Glutamatergic neuron (in vitro differentiated cells): Measurements from ENCODE around the gene ADRA2B. TPM values are rescaled to one million over a fixed set of nuclear protein-coding genes. Genes with fewer than 3 reads are reported as not detected.
"Not testable (repeated sequence)": the region's sequence is repeated elsewhere in the genome, so short reads cannot be mapped to it uniquely, and the experiment has no call there.

ENCODE experiments used
- DNase-seq: peaks from one replicate; pipeline ENCODE4 v3.0.0; 2022
- H3K27ac Mint-ChIP-seq: one replicate; pipeline ENCODE4 v1.8.0; 2020; ENCODE audit warnings: mild to moderate bottlenecking, mixed read lengths, inconsistent platforms; ENCODE audit not compliant: unreplicated experiment
- H3K27me3 Mint-ChIP-seq: one replicate; pipeline ENCODE4 v1.8.0; 2020; ENCODE audit warnings: mild to moderate bottlenecking, moderate library complexity, mixed read lengths, inconsistent platforms; ENCODE audit not compliant: unreplicated experiment
- H3K36me3 Mint-ChIP-seq: one replicate; pipeline ENCODE4 v1.8.0; 2020; ENCODE audit warnings: mild to moderate bottlenecking, mixed read lengths, inconsistent platforms; ENCODE audit not compliant: unreplicated experiment
- H3K4me1 Mint-ChIP-seq: one replicate; pipeline ENCODE4 v1.8.0; 2020; ENCODE audit warnings: mild to moderate bottlenecking, low read depth, mixed read lengths, inconsistent platforms; ENCODE audit not compliant: unreplicated experiment
- H3K4me3 Mint-ChIP-seq: one replicate; pipeline ENCODE4 v1.8.0; 2020; ENCODE audit warnings: mild to moderate bottlenecking, mixed read lengths, inconsistent platforms; ENCODE audit not compliant: unreplicated experiment
- H3K9me3 Mint-ChIP-seq: one replicate; pipeline ENCODE4 v1.8.0; 2020; ENCODE audit warnings: mild to moderate bottlenecking, moderate library complexity, mixed read lengths, inconsistent platforms; ENCODE audit not compliant: unreplicated experiment
- total RNA-seq: library from RNA; stranded (reverse); fragmentation: NEBNext Ultra II Directional; extraction: Animal tissue kit (Norgen Biotek cat#: 25700); gene quantifications from one replicate; pipeline ENCODE4 v1.2.1, GENCODE V29; 2021; ENCODE audit not compliant: unreplicated experiment
- TF ChIP-seq, protein P1 (sequence below): fragments of 200-600 bp; sonication (generic); IDR thresholded peaks from one replicate; pipeline ENCODE4 v1.5.0; 2021; ENCODE audit not compliant: partially characterized antibody, unreplicated experiment

Gene ADRA2B
- total RNA-seq, 1 donor from 2014 or later: 0.91 TPM

- peaks cover 15% of the 10 kb centered on the region for H3K4me1 Mint-ChIP-seq
- DNase-seq: no peak
- TF ChIP-seq, protein P1, sequence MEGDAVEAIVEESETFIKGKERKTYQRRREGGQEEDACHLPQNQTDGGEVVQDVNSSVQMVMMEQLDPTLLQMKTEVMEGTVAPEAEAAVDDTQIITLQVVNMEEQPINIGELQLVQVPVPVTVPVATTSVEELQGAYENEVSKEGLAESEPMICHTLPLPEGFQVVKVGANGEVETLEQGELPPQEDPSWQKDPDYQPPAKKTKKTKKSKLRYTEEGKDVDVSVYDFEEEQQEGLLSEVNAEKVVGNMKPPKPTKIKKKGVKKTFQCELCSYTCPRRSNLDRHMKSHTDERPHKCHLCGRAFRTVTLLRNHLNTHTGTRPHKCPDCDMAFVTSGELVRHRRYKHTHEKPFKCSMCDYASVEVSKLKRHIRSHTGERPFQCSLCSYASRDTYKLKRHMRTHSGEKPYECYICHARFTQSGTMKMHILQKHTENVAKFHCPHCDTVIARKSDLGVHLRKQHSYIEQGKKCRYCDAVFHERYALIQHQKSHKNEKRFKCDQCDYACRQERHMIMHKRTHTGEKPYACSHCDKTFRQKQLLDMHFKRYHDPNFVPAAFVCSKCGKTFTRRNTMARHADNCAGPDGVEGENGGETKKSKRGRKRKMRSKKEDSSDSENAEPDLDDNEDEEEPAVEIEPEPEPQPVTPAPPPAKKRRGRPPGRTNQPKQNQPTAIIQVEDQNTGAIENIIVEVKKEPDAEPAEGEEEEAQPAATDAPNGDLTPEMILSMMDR: no peak
- H3K27ac Mint-ChIP-seq: no peak overlapping the region
- peaks cover 5% of the 10 kb centered on the region for H3K9me3 Mint-ChIP-seq
- no peak overlapping the region for H3K4me3 Mint-ChIP-seq
- peaks cover 10% of the 10 kb centered on the region for H3K27me3 Mint-ChIP-seq
- H3K36me3 Mint-ChIP-seq: peaks cover 5% of the 10 kb centered on the region
Observed at GRCh38 chr2:96085541-96086355, 30.6 kb downstream of the ADRA2B start.

GRCh38 chr2:96084858-96085518, 31.4 kb downstream of the ADRA2B start:
- not testable (repeated sequence) for H3K36me3 Mint-ChIP-seq

GRCh38 chr2:96083989-96084857, 32.1 kb downstream of the ADRA2B start:
- Mint-ChIP-seq H3K27ac (no peak overlapping the region), H3K36me3 (peaks cover 8% of the 10 kb centered on the region), H3K27me3 (peaks cover 6% of the 10 kb centered on the region), H3K4me3 (no peak overlapping the region), H3K4me1 (peaks cover 6% of the 10 kb centered on the region), H3K9me3 (peaks cover 5% of the 10 kb centered on the region)
- TF ChIP-seq, protein P1: no peak
- DNase-seq: no peak

More at GRCh38 chr2:96084858-96085518, 31.4 kb downstream of the ADRA2B start:
- H3K27ac Mint-ChIP-seq, H3K4me3 Mint-ChIP-seq, H3K27me3 Mint-ChIP-seq, H3K4me1 Mint-ChIP-seq, H3K9me3 Mint-ChIP-seq, DNase-seq: not testable (repeated sequence)

- H3K36me3 Mint-ChIP-seq: peaks cover 8% of the 10 kb centered on the region
- H3K4me1 Mint-ChIP-seq: peaks cover 3% of the 10 kb centered on the region
- TF ChIP-seq, protein P1: no peak
- H3K27me3 Mint-ChIP-seq: peaks cover 6% of the 10 kb centered on the region
- H3K27ac Mint-ChIP-seq: no peak overlapping the region
- no peak overlapping the region for H3K4me3 Mint-ChIP-seq
- peaks cover 5% of the 10 kb centered on the region for H3K9me3 Mint-ChIP-seq
- DNase-seq: no peak
Observed at GRCh38 chr2:96083064-96083939, 33.1 kb downstream of the ADRA2B start.
